G401.6 (cell line): ENCODE measurements around the gene LAPTM5.

Experiments used
- FAIRE-seq: peaks from 2 replicates; lab custom pipeline; 2012; peaks lifted over from hg19 to GRCh38; lab: Jason Lieb, UNC

Gene LAPTM5

DNA sequence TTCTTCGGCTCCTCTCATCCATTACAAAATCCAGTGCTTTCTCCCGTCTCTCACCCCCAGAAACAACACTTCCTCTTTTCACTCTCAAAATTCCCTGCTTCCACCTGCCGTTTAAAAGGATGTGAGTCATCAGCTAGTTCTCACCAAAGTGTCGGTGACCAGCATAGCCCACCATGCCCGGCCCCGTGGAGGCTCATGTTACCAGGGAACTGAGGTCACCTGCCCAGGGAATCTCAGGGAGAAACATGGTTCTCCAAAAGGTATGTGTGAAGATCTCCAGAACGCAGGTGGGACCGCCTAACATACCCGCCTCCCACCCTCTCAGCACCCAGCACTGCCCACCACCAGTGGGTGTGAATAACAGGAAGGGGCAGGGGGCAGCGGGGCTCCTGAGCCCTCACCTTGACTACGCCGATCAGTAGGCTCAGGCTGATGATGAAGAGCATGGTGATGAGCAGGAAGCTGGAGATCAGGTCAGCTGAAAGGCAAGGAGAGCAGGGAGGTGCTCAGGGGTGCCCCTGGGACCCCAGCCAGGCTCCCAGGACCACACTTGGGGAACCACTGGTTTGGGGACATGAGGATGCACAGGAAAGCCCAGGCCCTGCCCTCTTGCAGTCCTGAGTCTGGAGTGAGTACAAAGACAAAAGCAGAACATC is 16.2 kb downstream of the LAPTM5 start:
- no peak for FAIRE-seq

- no peak for FAIRE-seq
These were observed 17.0 kb downstream of the LAPTM5 start for GRCh38 chr1:30740251-30741238.

- FAIRE-seq = no peak
These were observed 18.0 kb downstream of the LAPTM5 start for GRCh38 chr1:30739601-30740000.

- FAIRE-seq = no peak
These were observed 18.6 kb downstream of the LAPTM5 start for GRCh38 chr1:30738715-30739559.

GRCh38 chr1:30738040-30738714 is 19.4 kb downstream of the LAPTM5 start:
- FAIRE-seq = no peak

- no peak for FAIRE-seq
These were observed 20.1 kb downstream of the LAPTM5 start for GRCh38 chr1:30737357-30738039.

GRCh38 chr1:30735668-30736498 is 21.7 kb downstream of the LAPTM5 start:
- no peak for FAIRE-seq

- FAIRE-seq = no peak
These were observed 22.4 kb downstream of the LAPTM5 start for GRCh38 chr1:30735124-30735523.

GRCh38 chr1:30734580-30734979 is 23.0 kb downstream of the LAPTM5 start:
- FAIRE-seq = no peak

- FAIRE-seq = no peak
These were observed 23.5 kb downstream of the LAPTM5 start for GRCh38 chr1:30734106-30734505.

GRCh38 chr1:30733493-30733892 is 24.1 kb downstream of the LAPTM5 start:
- no peak for FAIRE-seq

GRCh38 chr1:30732277-30732996 is 25.1 kb downstream of the LAPTM5 start:
- FAIRE-seq = no peak

DNA sequence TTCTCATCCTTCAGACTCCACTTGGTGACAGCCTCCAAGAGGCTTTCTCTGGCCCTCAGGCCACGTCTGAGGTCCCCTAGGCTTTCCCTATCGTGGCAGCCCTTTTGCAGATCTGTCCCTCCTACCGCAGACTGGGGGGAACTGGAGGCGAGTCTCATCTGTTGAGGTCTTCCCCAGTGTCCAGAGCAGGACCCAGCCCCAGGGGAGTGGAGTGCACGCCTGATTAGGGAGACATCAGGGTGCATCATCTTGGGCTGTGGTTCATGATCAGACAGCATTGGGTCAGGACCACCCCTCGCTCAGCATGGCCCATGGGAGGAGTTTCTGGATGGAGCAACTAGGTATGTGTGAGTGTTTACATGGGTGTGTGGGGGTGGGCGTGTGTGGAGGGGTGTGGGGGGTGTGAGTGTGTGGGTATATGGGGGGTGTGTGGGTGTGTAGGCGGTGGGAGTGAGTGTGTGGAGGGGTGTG is 25.7 kb downstream of the LAPTM5 start:
- no peak for FAIRE-seq

DNA sequence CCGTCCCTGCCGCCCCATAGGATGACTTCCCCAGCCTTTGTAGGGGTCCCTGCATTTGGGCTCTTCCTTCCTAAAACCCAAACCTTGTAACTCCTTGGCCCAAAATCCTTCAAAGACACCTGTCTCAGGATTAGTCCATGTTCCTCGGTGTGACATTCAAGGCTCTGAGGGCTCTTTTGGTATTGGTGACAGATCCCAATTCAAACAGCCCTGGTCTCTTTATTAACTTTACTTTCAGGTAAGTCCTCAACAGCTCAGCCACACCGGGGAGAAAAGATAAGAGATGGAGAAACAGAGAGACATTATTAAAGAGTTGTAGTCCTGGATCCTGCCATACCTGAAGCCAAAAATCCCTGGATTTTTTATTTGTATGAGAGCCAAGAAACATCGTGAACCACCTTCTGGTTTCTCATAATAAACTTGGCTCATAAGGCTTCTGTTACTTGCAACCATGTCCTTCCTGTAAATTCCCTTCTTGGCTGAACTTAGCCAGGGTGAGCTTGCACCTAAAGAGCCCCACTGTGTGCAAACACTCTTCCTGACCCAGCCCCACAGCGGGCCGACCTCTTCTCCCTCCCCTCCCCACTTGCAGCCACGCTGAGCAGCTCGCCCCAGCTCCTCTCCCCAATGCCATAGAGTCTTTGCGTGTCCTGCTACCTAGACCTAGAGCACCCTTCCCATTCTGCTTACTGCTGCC is 26.3 kb downstream of the LAPTM5 start:
- no peak for FAIRE-seq

DNA sequence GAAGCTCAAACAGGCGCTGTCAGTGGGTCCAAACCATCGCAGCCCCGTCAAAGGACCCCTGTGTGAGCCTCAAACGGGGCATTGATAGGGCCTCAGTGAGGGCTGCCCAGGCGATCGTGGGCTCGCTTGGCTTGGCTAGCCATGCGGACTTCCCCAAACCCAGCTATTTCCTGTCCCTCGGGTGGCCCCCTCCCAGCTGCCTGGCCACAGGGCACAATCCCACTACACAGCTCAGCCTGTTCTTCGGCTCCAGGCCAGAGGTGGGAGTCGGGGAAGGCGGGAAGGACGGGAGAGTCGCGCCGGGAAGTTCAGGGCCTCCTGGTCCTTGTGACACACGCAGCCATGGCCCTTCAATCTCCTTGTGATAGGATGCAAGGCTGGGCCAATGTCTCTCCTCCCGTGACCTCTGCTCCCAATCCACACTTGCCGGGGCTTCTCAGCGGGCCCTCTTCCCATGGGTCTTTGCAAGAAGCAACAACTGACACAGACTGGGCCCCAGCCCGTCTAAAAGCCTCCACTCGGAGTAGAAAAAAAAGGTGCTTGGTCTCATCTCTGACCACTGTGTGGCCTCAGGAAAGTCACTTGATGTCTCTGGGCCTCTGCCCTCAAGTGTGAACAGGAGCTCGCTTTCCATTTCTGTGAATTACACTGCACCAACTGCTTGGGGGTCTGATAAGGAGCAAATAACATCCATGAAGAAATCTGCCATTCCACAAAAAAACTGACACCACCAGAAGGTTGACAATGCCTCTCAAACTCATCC is 27.0 kb downstream of the LAPTM5 start:
- FAIRE-seq = no peak

- no peak for FAIRE-seq
These were observed 27.7 kb downstream of the LAPTM5 start for GRCh38 chr1:30729901-30730300.

GRCh38 chr1:30728832-30729638 is 28.5 kb downstream of the LAPTM5 start:
- no peak for FAIRE-seq
